Measurements from ENCODE around the gene GIPC2.
"Not testable (repeated sequence)": the region's sequence is repeated elsewhere in the genome, so short reads cannot be mapped to it uniquely, and the experiment has no call there.

GIPC2 gene

GRCh38 chr1:78045926-78046778 is at the start of gene GIPC2:
Gene GIPC2, plus strand, starts transcription at chr1:78045966. Its CDS starts 129 bp downstream, at chr1:78046095.
- no peaks in the 10 kb centered on the region for H3K9me3 ChIP-seq (ENCODE audit: low read length)
- peak within 1 kb of the TSS; percentile 13 for H3K9ac ChIP-seq (ENCODE audit: low read length)
- H3K4me1 ChIP-seq (ENCODE audit: insufficient read depth, low read length): no peaks in the 10 kb centered on the region
- peak within 1 kb of the TSS; percentile 68 to 70 for H3K4me3 ChIP-seq (ENCODE audit: low read depth in 1 of 2, low read length in 2 of 2)
- H3K36me3 ChIP-seq (ENCODE audit: insufficient read depth, low read length): no peaks in the 10 kb centered on the region
- no peak within 1 kb of the TSS for H3K27ac ChIP-seq (ENCODE audit: low read depth, low read length)
- H3K27me3 ChIP-seq (ENCODE audit: control insufficient read depth in 1 of 2, insufficient read depth in 2 of 2, low read length in 2 of 2): peaks cover 12 to 16% of the 10 kb centered on the region in 2 donors

GRCh38 chr1:77996734-77997133 is 49.0 kb upstream of the GIPC2 start:
- Histone ChIP-seq H3K4me3 (ENCODE audit: low read depth in 1 of 2, low read length in 2 of 2) (no peak overlapping the region), H3K9ac (ENCODE audit: low read length) (no peak overlapping the region), H3K9me3 (ENCODE audit: low read length) (no peaks in the 10 kb centered on the region), H3K27me3 (ENCODE audit: control insufficient read depth in 1 of 2, insufficient read depth in 2 of 2, low read length in 2 of 2) (no peaks in the 10 kb centered on the region), H3K36me3 (ENCODE audit: insufficient read depth, low read length) (no peaks in the 10 kb centered on the region), H3K27ac (ENCODE audit: low read depth, low read length) (no peak overlapping the region), H3K4me1 (ENCODE audit: insufficient read depth, low read length) (no peaks in the 10 kb centered on the region)

- H3K4me3 ChIP-seq (ENCODE audit: low read depth in 1 of 2, low read length in 2 of 2); H3K27ac ChIP-seq (ENCODE audit: low read depth, low read length); H3K9ac ChIP-seq (ENCODE audit: low read length); H3K36me3 ChIP-seq (ENCODE audit: insufficient read depth, low read length); H3K4me1 ChIP-seq (ENCODE audit: insufficient read depth, low read length); H3K9me3 ChIP-seq (ENCODE audit: low read length); H3K27me3 ChIP-seq (ENCODE audit: control insufficient read depth in 1 of 2, insufficient read depth in 2 of 2, low read length in 2 of 2): not testable (repeated sequence)
Measured at GRCh38 chr1:78000536-78000935, 45.2 kb upstream of the GIPC2 start.

- H3K36me3 ChIP-seq (ENCODE audit: insufficient read depth, low read length): no peaks in the 10 kb centered on the region
- no peaks in the 10 kb centered on the region for H3K27me3 ChIP-seq (ENCODE audit: control insufficient read depth in 1 of 2, insufficient read depth in 2 of 2, low read length in 2 of 2)
- no peaks in the 10 kb centered on the region for H3K9me3 ChIP-seq (ENCODE audit: low read length)
- no peak overlapping the region for H3K9ac ChIP-seq (ENCODE audit: low read length)
- H3K4me3 ChIP-seq (ENCODE audit: low read depth in 1 of 2, low read length in 2 of 2): no peak overlapping the region
- H3K27ac ChIP-seq (ENCODE audit: low read depth, low read length): peak overlapping the region; percentile 98
- H3K4me1 ChIP-seq (ENCODE audit: insufficient read depth, low read length): peaks cover 10% of the 10 kb centered on the region
Measured at GRCh38 chr1:78003070-78003746, 42.6 kb upstream of the GIPC2 start.

- Histone ChIP-seq H3K4me1 (ENCODE audit: insufficient read depth, low read length) (peaks cover 13% of the 10 kb centered on the region), H3K9ac (ENCODE audit: low read length) (peak overlapping the region; percentile 96), H3K36me3 (ENCODE audit: insufficient read depth, low read length) (no peaks in the 10 kb centered on the region), H3K4me3 (ENCODE audit: low read depth in 1 of 2, low read length in 2 of 2) (peak overlapping the region; percentile 68 to 83), H3K27me3 (ENCODE audit: control insufficient read depth in 1 of 2, insufficient read depth in 2 of 2, low read length in 2 of 2) (no peaks in the 10 kb centered on the region), H3K27ac (ENCODE audit: low read depth, low read length) (peak overlapping the region; percentile 98), H3K9me3 (ENCODE audit: low read length) (no peaks in the 10 kb centered on the region)
Measured at GRCh38 chr1:78003882-78004718, 41.7 kb upstream of the GIPC2 start.

GRCh38 chr1:78004719-78005447 is 40.9 kb upstream of the GIPC2 start, which contains the start of gene DNAJB4:
Gene DNAJB4, plus strand, starts transcription at chr1:78004939. Its CDS starts 172 bp downstream, at chr1:78005111.
- Histone ChIP-seq H3K27me3 (ENCODE audit: control insufficient read depth in 1 of 2, insufficient read depth in 2 of 2, low read length in 2 of 2) (no peaks in the 10 kb centered on the region), H3K4me1 (ENCODE audit: insufficient read depth, low read length) (peaks cover 21% of the 10 kb centered on the region), H3K4me3 (ENCODE audit: low read depth in 1 of 2, low read length in 2 of 2) (peak within 1 kb of the TSS; percentile 68 to 83), H3K27ac (ENCODE audit: low read depth, low read length) (peak within 1 kb of the TSS; percentile 98), H3K9me3 (ENCODE audit: low read length) (no peaks in the 10 kb centered on the region), H3K36me3 (ENCODE audit: insufficient read depth, low read length) (no peaks in the 10 kb centered on the region), H3K9ac (ENCODE audit: low read length) (peak within 1 kb of the TSS; percentile 96)

GRCh38 chr1:78005448-78005722 is 40.4 kb upstream of the GIPC2 start:
- Histone ChIP-seq H3K9ac (ENCODE audit: low read length) (peak overlapping the region; percentile 96), H3K36me3 (ENCODE audit: insufficient read depth, low read length) (no peaks in the 10 kb centered on the region), H3K27me3 (ENCODE audit: control insufficient read depth in 1 of 2, insufficient read depth in 2 of 2, low read length in 2 of 2) (no peaks in the 10 kb centered on the region), H3K4me1 (ENCODE audit: insufficient read depth, low read length) (peaks cover 22% of the 10 kb centered on the region), H3K27ac (ENCODE audit: low read depth, low read length) (peak overlapping the region; percentile 98), H3K9me3 (ENCODE audit: low read length) (no peaks in the 10 kb centered on the region), H3K4me3 (ENCODE audit: low read depth in 1 of 2, low read length in 2 of 2) (peak overlapping the region; percentile 68 to 83)

- Histone ChIP-seq H3K4me1 (ENCODE audit: insufficient read depth, low read length) (peaks cover 26% of the 10 kb centered on the region), H3K27me3 (ENCODE audit: control insufficient read depth in 1 of 2, insufficient read depth in 2 of 2, low read length in 2 of 2) (no peaks in the 10 kb centered on the region), H3K27ac (ENCODE audit: low read depth, low read length) (peak overlapping the region; percentile 98), H3K4me3 (ENCODE audit: low read depth in 1 of 2, low read length in 2 of 2) (peak overlapping the region; percentile 68 to 83), H3K36me3 (ENCODE audit: insufficient read depth, low read length) (no peaks in the 10 kb centered on the region), H3K9ac (ENCODE audit: low read length) (peak overlapping the region; percentile 96), H3K9me3 (ENCODE audit: low read length) (no peaks in the 10 kb centered on the region)
Measured at GRCh38 chr1:78005755-78006154, 40.0 kb upstream of the GIPC2 start.

- Histone ChIP-seq H3K4me3 (ENCODE audit: low read depth in 1 of 2, low read length in 2 of 2) (peak overlapping the region; percentile 33 to 83), H3K36me3 (ENCODE audit: insufficient read depth, low read length) (no peaks in the 10 kb centered on the region), H3K4me1 (ENCODE audit: insufficient read depth, low read length) (peaks cover 29% of the 10 kb centered on the region), H3K27me3 (ENCODE audit: control insufficient read depth in 1 of 2, insufficient read depth in 2 of 2, low read length in 2 of 2) (no peaks in the 10 kb centered on the region), H3K9ac (ENCODE audit: low read length) (peak overlapping the region; percentile 85), H3K9me3 (ENCODE audit: low read length) (no peaks in the 10 kb centered on the region), H3K27ac (ENCODE audit: low read depth, low read length) (peak overlapping the region; percentile 57)
Measured at GRCh38 chr1:78006521-78006920, 39.2 kb upstream of the GIPC2 start.

GRCh38 chr1:78007677-78008341 is 38.0 kb upstream of the GIPC2 start:
- Histone ChIP-seq H3K9me3 (ENCODE audit: low read length) (no peaks in the 10 kb centered on the region), H3K4me1 (ENCODE audit: insufficient read depth, low read length) (peaks cover 29% of the 10 kb centered on the region), H3K9ac (ENCODE audit: low read length) (no peak overlapping the region), H3K36me3 (ENCODE audit: insufficient read depth, low read length) (no peaks in the 10 kb centered on the region), H3K4me3 (ENCODE audit: low read depth in 1 of 2, low read length in 2 of 2) (peak overlapping the region in 1 of 2 donors; percentile 17), H3K27me3 (ENCODE audit: control insufficient read depth in 1 of 2, insufficient read depth in 2 of 2, low read length in 2 of 2) (no peaks in the 10 kb centered on the region), H3K27ac (ENCODE audit: low read depth, low read length) (peak overlapping the region; percentile 14)

All from muscle layer of colon (tissue), 2 donors.